Measurements from ENCODE around the gene CATSPER3.

Gene CATSPER3

GRCh38 chr5:135050244-135050767 lies 82.6 kb downstream of the CATSPER3 start:
- no peak for TF ChIP-seq ZFX (IDR thresholded peaks at IDR 0.05; ENCODE audit: borderline replicate concordance)
- TF ChIP-seq CTCF (IDR thresholded peaks at IDR 0.05), result no peak
- no peak overlapping the region for H3K27ac ChIP-seq

- H3K27ac ChIP-seq, result no peak overlapping the region
Measured at GRCh38 chr5:135051399-135051798, 83.7 kb downstream of the CATSPER3 start.

GRCh38 chr5:135051872-135052271 lies 84.2 kb downstream of the CATSPER3 start:
- TF ChIP-seq ZFX (IDR thresholded peaks at IDR 0.05; ENCODE audit: borderline replicate concordance) (no peak), CTCF (IDR thresholded peaks at IDR 0.05) (no peak)
- H3K27ac ChIP-seq, result no peak overlapping the region

More at GRCh38 chr5:135051399-135051798, 83.7 kb downstream of the CATSPER3 start:
- TF ChIP-seq ZFX (IDR thresholded peaks at IDR 0.05; ENCODE audit: borderline replicate concordance), result no peak
- no peak for TF ChIP-seq CTCF (IDR thresholded peaks at IDR 0.05)

- no peak for TF ChIP-seq ZFX (IDR thresholded peaks at IDR 0.05; ENCODE audit: borderline replicate concordance)
- TF ChIP-seq CTCF (IDR thresholded peaks at IDR 0.05), result no peak
- no peak overlapping the region for H3K27ac ChIP-seq
Measured at GRCh38 chr5:135052511-135053145, 84.9 kb downstream of the CATSPER3 start.

- no peak overlapping the region for H3K27ac ChIP-seq
- TF ChIP-seq ZFX (IDR thresholded peaks at IDR 0.05; ENCODE audit: borderline replicate concordance), result no peak
- TF ChIP-seq CTCF (IDR thresholded peaks at IDR 0.05), result no peak
Measured at GRCh38 chr5:135053278-135053677, 85.6 kb downstream of the CATSPER3 start.

- no peak overlapping the region for H3K27ac ChIP-seq
- TF ChIP-seq CTCF (IDR thresholded peaks at IDR 0.05) (no peak), ZFX (IDR thresholded peaks at IDR 0.05; ENCODE audit: borderline replicate concordance) (no peak)
Measured at GRCh38 chr5:135053989-135054388, 86.3 kb downstream of the CATSPER3 start.

GRCh38 chr5:135054546-135054945 lies 86.8 kb downstream of the CATSPER3 start:
- TF ChIP-seq CTCF (IDR thresholded peaks at IDR 0.05), result no peak
- TF ChIP-seq ZFX (IDR thresholded peaks at IDR 0.05; ENCODE audit: borderline replicate concordance), result no peak
- no peak overlapping the region for H3K27ac ChIP-seq

All from 22Rv1 (cell line).